HepG2 (cell line): ENCODE measurements around the gene FAM181A. TPM values are rescaled to one million over a fixed set of nuclear protein-coding genes. Genes with fewer than 3 reads are reported as not detected.
A peak's percentile ranks its signal among the peaks of the same experiment; 100 is the strongest.

Experiments
- FOXK1 ChIP-seq: sonication (generic); formaldehyde crosslinking; IDR thresholded peaks from 2 replicates; pipeline ENCODE4 v1.4.0; 2020; ENCODE audit warnings: low read depth, missing genetic modification reagents, borderline replicate concordance
- GATA4 ChIP-seq: sonication (generic); IDR thresholded peaks from 2 replicates; pipeline ENCODE4 v1.6.1; 2016; ENCODE audit warnings: antibody characterized with exemption, low read depth, borderline replicate concordance
- GPBP1L1 ChIP-seq: sonication (generic); formaldehyde crosslinking; IDR thresholded peaks from 2 replicates; pipeline ENCODE4 v1.5.0; 2020; ENCODE audit warnings: mild to moderate bottlenecking, missing genetic modification reagents
- KAT2B ChIP-seq: fragments of 150-350 bp; IDR thresholded peaks from 2 replicates; pipeline ENCODE4 v1.6.1; 2014; ENCODE audit warnings: low read depth, low read length, borderline replicate concordance
- KDM4B ChIP-seq: sonication (generic); formaldehyde crosslinking; IDR thresholded peaks from 2 replicates; pipeline ENCODE4 v1.4.0; 2020; ENCODE audit warnings: missing genetic modification reagents
- MXD1 ChIP-seq: sonication (generic); formaldehyde crosslinking; IDR thresholded peaks from 2 replicates; pipeline ENCODE4 v1.4.0; 2020; ENCODE audit warnings: mild to moderate bottlenecking, missing genetic modification reagents
- NFIB ChIP-seq: sonication (generic); formaldehyde crosslinking; IDR thresholded peaks from 2 replicates; pipeline ENCODE4 v1.9.0; 2021; ENCODE audit warnings: missing genetic modification reagents, mild to moderate bottlenecking, borderline replicate concordance
- NFYB ChIP-seq: sonication (generic); formaldehyde crosslinking; IDR thresholded peaks from 2 replicates; pipeline ENCODE4 v1.4.0; 2020; ENCODE audit warnings: missing genetic modification reagents
- NR2F1 ChIP-seq, 2 experiments: fragments of 450-650 bp in 1 of 2; formaldehyde crosslinking in 1 of 2; IDR thresholded peaks; 2 replicates each; pipeline versions ENCODE4 v1.5.0 to v1.6.1; 2016 to 2020; ENCODE audit warnings: mild to moderate bottlenecking in 1 of 2, missing compliant biosample characterization in 1 of 2, missing genetic modification reagents in 1 of 2, moderate library complexity in 1 of 2
- RARA ChIP-seq: IDR thresholded peaks from 2 replicates; pipeline ENCODE4 v1.6.1; 2016; ENCODE audit warnings: missing genetic modification reagents, missing compliant biosample characterization
- RBFOX2 ChIP-seq: fragments of 200-400 bp; formaldehyde crosslinking; IDR thresholded peaks from 2 replicates; pipeline ENCODE4 v1.6.1; 2017; ENCODE audit warnings: low read depth, mild to moderate bottlenecking, low read length
- SOX5 ChIP-seq: IDR thresholded peaks from 2 replicates; pipeline ENCODE4 v1.6.1; 2016; ENCODE audit warnings: borderline replicate concordance
- TRIM24 ChIP-seq: sonication (generic); formaldehyde crosslinking; IDR thresholded peaks from 2 replicates; pipeline ENCODE4 v1.8.0; 2022; ENCODE audit warnings: mild to moderate bottlenecking, missing genetic modification reagents
- U2AF1 ChIP-seq: fragments of 200-400 bp; formaldehyde crosslinking; optimal IDR thresholded peaks from 2 replicates; pipeline ENCODE3; 2017; ENCODE audit warnings: mild to moderate bottlenecking, low read depth, low read length
- ZBTB33 ChIP-seq: sonication (generic); formaldehyde crosslinking; IDR thresholded peaks from 2 replicates; pipeline ENCODE4 v1.4.0; 2020; ENCODE audit warnings: missing genetic modification reagents
- ZFP36L2 ChIP-seq: sonication (generic); formaldehyde crosslinking; IDR thresholded peaks from 2 replicates; pipeline ENCODE4 v1.4.0; 2020; ENCODE audit warnings: missing genetic modification reagents
- ZFP37 ChIP-seq: sonication (generic); formaldehyde crosslinking; IDR thresholded peaks from 2 replicates; pipeline ENCODE4 v1.4.0; 2020; ENCODE audit warnings: missing genetic modification reagents, borderline replicate concordance
- ZFX ChIP-seq: sonication (generic); formaldehyde crosslinking; IDR thresholded peaks from 2 replicates; pipeline ENCODE4 v1.4.0; 2020; ENCODE audit warnings: mild to moderate bottlenecking, low read depth, missing genetic modification reagents, moderate library complexity
- ZNF557 ChIP-seq: sonication (generic); formaldehyde crosslinking; IDR thresholded peaks from 2 replicates; pipeline ENCODE4 v1.4.0; 2020; ENCODE audit warnings: missing genetic modification reagents
- ZNF558 ChIP-seq: sonication (generic); formaldehyde crosslinking; IDR thresholded peaks from 2 replicates; pipeline ENCODE4 v1.9.0; 2022; ENCODE audit warnings: mild to moderate bottlenecking, missing genetic modification reagents, borderline replicate concordance
- ZNF639 ChIP-seq: conservative IDR thresholded peaks from 2 replicates; pipeline ENCODE4 v1.6.1; 2018; ENCODE audit warnings: missing genetic modification reagents
- ZNF878 ChIP-seq: sonication (generic); formaldehyde crosslinking; IDR thresholded peaks from 2 replicates; pipeline ENCODE4 v1.8.1; 2023; ENCODE audit warnings: mild to moderate bottlenecking, missing genetic modification reagents, moderate library complexity
- ZNF891 ChIP-seq: sonication (generic); formaldehyde crosslinking; IDR thresholded peaks from 2 replicates; pipeline ENCODE4 v1.5.0; 2020; ENCODE audit warnings: mild to moderate bottlenecking, missing genetic modification reagents
- polyA plus RNA-seq, 8 experiments: library from polyadenylated mRNA; depleted of rRNA in 3 of 8; stranded (reverse) in 7 of 8; unstranded in 1 of 8; fragments of >200 nt; fragmentation: Illumina TruSeq in 4 of 8; extraction: Trizol in 4 of 8; gene quantifications; 2 replicates each; pipeline versions ENCODE4 v1.2.1 to v1.2.3, GENCODE V29; 2011 to 2016; ENCODE audit warnings: low read depth in 4 of 8, missing spikeins in 1 of 8, mixed read lengths in 1 of 8; ENCODE audit not compliant: insufficient read depth in 1 of 8
- total RNA-seq, 5 experiments: library from RNA; depleted of rRNA; stranded (reverse); fragments of >200 nt; fragmentation: Illumina TruSeq; extraction: Trizol; gene quantifications; 2 replicates each; pipeline ENCODE4 v1.2.3, GENCODE V29; 2016; ENCODE audit warnings: low read depth in 1 of 5

FAM181A gene
- total and polyA plus RNA-seq, 2 of the 13 experiments (the other 11 are each of a cell fraction or from before 2014, with no cell fraction given): 1.1 to 1.5 TPM

- TF ChIP-seq ZBTB33 (CRISPR knock-in tag) (peak; percentile 68), TRIM24 (CRISPR knock-in tag) (peak; percentile 80), ZNF639 (peak; percentile 80; the same call in 1 of the 2 replicates), NR2F1 (CRISPR knock-in tag; IDR thresholded peaks at IDR 0.05) (peak; percentile 96), FOXK1 (CRISPR knock-in tag) (peak; percentile 84; the same call in 1 of the 2 replicates), KAT2B (no peak), KDM4B (peak; percentile 72; the same call in 1 of the 2 replicates), ZNF557 (CRISPR knock-in tag) (no peak), GATA4 (0 out of 2 replicates have a peak, but pooled peaks have one; percentile 68), NFIB (CRISPR knock-in tag) (no peak), MXD1 (no peak), ZFX (CRISPR knock-in tag) (peak; percentile 86), RARA (CRISPR knock-in tag) (peak; percentile 100), GPBP1L1 (CRISPR knock-in tag) (no peak), RBFOX2 (peak; percentile 75), ZNF878 (CRISPR knock-in tag) (peak; percentile 86), ZNF558 (CRISPR knock-in tag) (no peak; the same call in 1 of the 2 replicates), ZFP37 (CRISPR knock-in tag) (peak; percentile 60; the same call in 1 of the 2 replicates), ZNF891 (no peak; the same call in 1 of the 2 replicates), ZFP36L2 (CRISPR knock-in tag) (no peak), U2AF1 (peak; percentile 61), NFYB (CRISPR knock-in tag) (peak; percentile 65), SOX5 (CRISPR knock-in tag) (peak; percentile 97)
Observed at GRCh38 chr14:93959239-93960107, 32.3 kb downstream of the FAM181A start (continued).
